ENCODE results near the gene RAPGEF1. TPM values are rescaled to one million over a fixed set of nuclear protein-coding genes. Genes with fewer than 3 reads are reported as not detected.

The RAPGEF1 gene
- total and polyA plus RNA-seq, 2 experiments from 2014 or later = 3.3 to 24.1 TPM

GRCh38 chr9:131580358-131580757 is 159.5 kb downstream of the RAPGEF1 start:
- in situ Hi-C loops (cut with MboI) = no loop called here
- Histone ChIP-seq H3F3A (ENCODE audit: insufficient read depth) (no peaks in the 10 kb centered on the region), H3K27ac (no peak overlapping the region), H3K9me3 (ENCODE audit: low read depth) (no peaks in the 10 kb centered on the region), H3K9me2 (ENCODE audit: insufficient read depth) (no peaks in the 10 kb centered on the region), H3K4me1 (ENCODE audit: insufficient read depth) (no peaks in the 10 kb centered on the region), H3K36me3 (ENCODE audit: low read depth) (no peaks in the 10 kb centered on the region), H3K4me2 (ENCODE audit: unreplicated experiment) (no peak overlapping the region), H3K27me3 (replicated peaks; ENCODE audit: insufficient read depth) (no peaks in the 10 kb centered on the region), H3K79me2 (ENCODE audit: insufficient read depth) (no peaks in the 10 kb centered on the region), H2AFZ (no peak overlapping the region), H3K4me3 (no peak overlapping the region), H3K9ac (no peak overlapping the region), H4K20me1 (ENCODE audit: insufficient read depth) (no peaks in the 10 kb centered on the region)
- TF ChIP-seq EZH2 (IDR thresholded peaks at IDR 0.05; ENCODE audit: insufficient read depth, poor library complexity, severe bottlenecking) (no peak), EZH2phosphoT487 (IDR thresholded peaks at IDR 0.05; ENCODE audit: insufficient read depth, low read depth) (no peak)
- WGBS, 2 experiments (ENCODE audit: low coverage in 1 of 2, low lambda C conversion rate in 2 of 2, missing lambda C conversion rate in 2 of 2) = 98% methylated on average over 9 of the region's 9 CpGs
- DNase-seq = no peak

- H3K79me2 ChIP-seq (ENCODE audit: insufficient read depth) = no peaks in the 10 kb centered on the region
- H3K27ac ChIP-seq = no peak overlapping the region
- H3K9ac ChIP-seq = no peak overlapping the region
- no peaks in the 10 kb centered on the region for H3K27me3 ChIP-seq (replicated peaks; ENCODE audit: insufficient read depth)
- H3K9me3 ChIP-seq (ENCODE audit: low read depth) = no peaks in the 10 kb centered on the region
- TF ChIP-seq EZH2phosphoT487 (IDR thresholded peaks at IDR 0.05; ENCODE audit: insufficient read depth, low read depth) (no peak), EZH2 (IDR thresholded peaks at IDR 0.05; ENCODE audit: insufficient read depth, poor library complexity, severe bottlenecking) (no peak)
- no peaks in the 10 kb centered on the region for H3K36me3 ChIP-seq (ENCODE audit: low read depth)
- DNase-seq = no peak
- 71 to 80% methylated on average over 8 of the region's 8 CpGs for WGBS, 2 experiments (ENCODE audit: low coverage in 1 of 2, low lambda C conversion rate in 2 of 2, missing lambda C conversion rate in 2 of 2)
- H3K4me1 ChIP-seq (ENCODE audit: insufficient read depth) = no peaks in the 10 kb centered on the region
- H3F3A ChIP-seq (ENCODE audit: insufficient read depth) = no peaks in the 10 kb centered on the region
- no peak overlapping the region for H2AFZ ChIP-seq
- no peak overlapping the region for H3K4me2 ChIP-seq (ENCODE audit: unreplicated experiment)
- no peaks in the 10 kb centered on the region for H4K20me1 ChIP-seq (ENCODE audit: insufficient read depth)
- H3K4me3 ChIP-seq = no peak overlapping the region
- in situ Hi-C loops (cut with MboI) = no loop called here
- no peaks in the 10 kb centered on the region for H3K9me2 ChIP-seq (ENCODE audit: insufficient read depth)
Measured at GRCh38 chr9:131579789-131580211, 160.1 kb downstream of the RAPGEF1 start.

GRCh38 chr9:131578731-131579504 is 161.0 kb downstream of the RAPGEF1 start:
- in situ Hi-C loops (cut with MboI) = no loop called here
- no peaks in the 10 kb centered on the region for H3F3A ChIP-seq (ENCODE audit: insufficient read depth)
- TF ChIP-seq EZH2 (IDR thresholded peaks at IDR 0.05; ENCODE audit: insufficient read depth, poor library complexity, severe bottlenecking) = no peak
- no peak for TF ChIP-seq EZH2phosphoT487 (IDR thresholded peaks at IDR 0.05; ENCODE audit: insufficient read depth, low read depth)
- H3K36me3 ChIP-seq (ENCODE audit: low read depth) = no peaks in the 10 kb centered on the region
- 85 to 90% methylated on average over 24 to 26 of the region's 26 CpGs for WGBS, 2 experiments (ENCODE audit: low coverage in 1 of 2, low lambda C conversion rate in 2 of 2, missing lambda C conversion rate in 2 of 2)
- H3K4me2 ChIP-seq (ENCODE audit: unreplicated experiment) = no peak overlapping the region
- no peaks in the 10 kb centered on the region for H4K20me1 ChIP-seq (ENCODE audit: insufficient read depth)
- no peak overlapping the region for H3K4me3 ChIP-seq
- no peak overlapping the region for H2AFZ ChIP-seq
- DNase-seq = no peak
- no peaks in the 10 kb centered on the region for H3K4me1 ChIP-seq (ENCODE audit: insufficient read depth)
- H3K9ac ChIP-seq = no peak overlapping the region
- no peaks in the 10 kb centered on the region for H3K9me2 ChIP-seq (ENCODE audit: insufficient read depth)
- no peak overlapping the region for H3K27ac ChIP-seq
- no peaks in the 10 kb centered on the region for H3K79me2 ChIP-seq (ENCODE audit: insufficient read depth)
- H3K27me3 ChIP-seq (replicated peaks; ENCODE audit: insufficient read depth) = no peaks in the 10 kb centered on the region
- no peaks in the 10 kb centered on the region for H3K9me3 ChIP-seq (ENCODE audit: low read depth)

- no peak overlapping the region for H3K27ac ChIP-seq
- in situ Hi-C loops (cut with MboI) = no loop called here
- no peaks in the 10 kb centered on the region for H3F3A ChIP-seq (ENCODE audit: insufficient read depth)
- WGBS, 2 experiments (ENCODE audit: low coverage in 1 of 2, low lambda C conversion rate in 2 of 2, missing lambda C conversion rate in 2 of 2) = 87 to 88% methylated on average over 13 of the region's 13 CpGs
- H3K9me3 ChIP-seq (ENCODE audit: low read depth) = no peaks in the 10 kb centered on the region
- no peaks in the 10 kb centered on the region for H4K20me1 ChIP-seq (ENCODE audit: insufficient read depth)
- no peak for DNase-seq
- no peaks in the 10 kb centered on the region for H3K27me3 ChIP-seq (replicated peaks; ENCODE audit: insufficient read depth)
- H3K9ac ChIP-seq = no peak overlapping the region
- H3K36me3 ChIP-seq (ENCODE audit: low read depth) = no peaks in the 10 kb centered on the region
- H2AFZ ChIP-seq = no peak overlapping the region
- H3K79me2 ChIP-seq (ENCODE audit: insufficient read depth) = no peaks in the 10 kb centered on the region
- H3K9me2 ChIP-seq (ENCODE audit: insufficient read depth) = no peaks in the 10 kb centered on the region
- H3K4me2 ChIP-seq (ENCODE audit: unreplicated experiment) = no peak overlapping the region
- H3K4me3 ChIP-seq = no peak overlapping the region
- TF ChIP-seq EZH2 (IDR thresholded peaks at IDR 0.05; ENCODE audit: insufficient read depth, poor library complexity, severe bottlenecking) (no peak), EZH2phosphoT487 (IDR thresholded peaks at IDR 0.05; ENCODE audit: insufficient read depth, low read depth) (no peak)
- H3K4me1 ChIP-seq (ENCODE audit: insufficient read depth) = no peaks in the 10 kb centered on the region
Measured at GRCh38 chr9:131578021-131578420, 161.9 kb downstream of the RAPGEF1 start.
